Left lobe of liver (tissue), 2 donors: Measurements from ENCODE around the gene ITPK1. TPM values are rescaled to one million over a fixed set of nuclear protein-coding genes. Genes with fewer than 3 reads are reported as not detected.
A peak's percentile ranks its signal among the peaks of the same experiment; 100 is the strongest.

Experiments used
- ATAC-seq: fragments of 200-7000 bp; cut with Tn5 transposase; one replicate; pipeline ENCODE4 v1.9.1; 2020; ENCODE audit warnings: mild to moderate bottlenecking, moderate library complexity
- DNase-seq: peaks from one replicate; pipeline ENCODE4 v3.0.0-alpha.2; 2020; ENCODE audit warnings: low spot score
- total RNA-seq: library from RNA; stranded (reverse); gene quantifications from one replicate; pipeline ENCODE4 v1.2.1, GENCODE V29; 2021
- donor health status: DM: no; HTN: no; CAD: no; lungs with moderate emphysema.
- donor health status: DM: no; HTN: yes; CAD: no.

ITPK1 gene
- total RNA-seq, 1 donor from 2014 or later, result 61.3 TPM

- DNase-seq, result no peak
- ATAC-seq, result no peak
These were observed 199.5 kb downstream of the ITPK1 start for GRCh38 chr14:92916201-92916600.

- peak; percentile 76 for ATAC-seq
- DNase-seq, result no peak
These were observed 201.6 kb downstream of the ITPK1 start for GRCh38 chr14:92914087-92914656.

- DNase-seq (no peak), ATAC-seq (no peak)
These were observed 208.3 kb downstream of the ITPK1 start for GRCh38 chr14:92907316-92907911.

- DNase-seq (no peak), ATAC-seq (no peak)
These were observed 208.9 kb downstream of the ITPK1 start for GRCh38 chr14:92906823-92907222.

GRCh38 chr14:92906420-92906819, 209.3 kb downstream of the ITPK1 start:
- DNase-seq, result no peak

GRCh38 chr14:92905667-92906066, 210.1 kb downstream of the ITPK1 start:
- no peak for ATAC-seq
- DNase-seq, result no peak

More at GRCh38 chr14:92906420-92906819, 209.3 kb downstream of the ITPK1 start:
- no peak for ATAC-seq

GRCh38 chr14:92903359-92903758, 212.4 kb downstream of the ITPK1 start:
- DNase-seq (no peak), ATAC-seq (no peak)

- DNase-seq (no peak), ATAC-seq (no peak)
These were observed 213.0 kb downstream of the ITPK1 start for GRCh38 chr14:92902726-92903125.

- ATAC-seq, result no peak
- no peak for DNase-seq
These were observed 213.5 kb downstream of the ITPK1 start for GRCh38 chr14:92902191-92902590.

GRCh38 chr14:92900660-92901059, 215.1 kb downstream of the ITPK1 start:
- DNase-seq (no peak), ATAC-seq (no peak)

GRCh38 chr14:92898566-92899131, 217.1 kb downstream of the ITPK1 start:
- DNase-seq, result no peak
- no peak for ATAC-seq

GRCh38 chr14:92897922-92898565, 217.7 kb downstream of the ITPK1 start:
- ATAC-seq (no peak), DNase-seq (no peak)

GRCh38 chr14:92895352-92895878, 220.3 kb downstream of the ITPK1 start:
- no peak for ATAC-seq
- no peak for DNase-seq

GRCh38 chr14:92892589-92892988, 223.1 kb downstream of the ITPK1 start:
- no peak for ATAC-seq

GRCh38 chr14:92890830-92891588, 224.7 kb downstream of the ITPK1 start:
- no peak for DNase-seq

More at GRCh38 chr14:92892589-92892988, 223.1 kb downstream of the ITPK1 start:
- DNase-seq, result no peak

GRCh38 chr14:92888896-92889295, 226.8 kb downstream of the ITPK1 start:
- DNase-seq (no peak), ATAC-seq (no peak)

More at GRCh38 chr14:92890830-92891588, 224.7 kb downstream of the ITPK1 start:
- no peak for ATAC-seq

GRCh38 chr14:92887157-92887556, 228.6 kb downstream of the ITPK1 start:
- DNase-seq, result no peak
- ATAC-seq, result no peak
